GM10266 (cell line): ENCODE data around the gene GINS2.

Source experiments
- DNase-seq: peaks from one replicate; pipeline ENCODE4 v3.0.0; 2012; ENCODE audit errors: extremely low spot score
- CTCF ChIP-seq: IDR thresholded peaks from 2 replicates; pipeline ENCODE4 v1.5.1; 2012; ENCODE audit warnings: mild to moderate bottlenecking, low read depth; ENCODE audit not compliant: control insufficient read depth, insufficient read depth; ENCODE audit errors: missing control alignments

The GINS2 gene

GRCh38 chr16:85731179-85731578 is 42.4 kb upstream of the GINS2 start:
- no peak for DNase-seq
- no peak for TF ChIP-seq CTCF

GRCh38 chr16:85730186-85730465 is 41.4 kb upstream of the GINS2 start:
- no peak for DNase-seq
- TF ChIP-seq CTCF: no peak

GRCh38 chr16:85729452-85730185 is 40.9 kb upstream of the GINS2 start:
- TF ChIP-seq CTCF: no peak
- DNase-seq: no peak

- no peak for DNase-seq
- TF ChIP-seq CTCF: no peak
These were observed 40.1 kb upstream of the GINS2 start for GRCh38 chr16:85728879-85729278.

- DNase-seq: no peak
- TF ChIP-seq CTCF: no peak
These were observed 36.2 kb upstream of the GINS2 start for GRCh38 chr16:85724936-85725335.

DNA sequence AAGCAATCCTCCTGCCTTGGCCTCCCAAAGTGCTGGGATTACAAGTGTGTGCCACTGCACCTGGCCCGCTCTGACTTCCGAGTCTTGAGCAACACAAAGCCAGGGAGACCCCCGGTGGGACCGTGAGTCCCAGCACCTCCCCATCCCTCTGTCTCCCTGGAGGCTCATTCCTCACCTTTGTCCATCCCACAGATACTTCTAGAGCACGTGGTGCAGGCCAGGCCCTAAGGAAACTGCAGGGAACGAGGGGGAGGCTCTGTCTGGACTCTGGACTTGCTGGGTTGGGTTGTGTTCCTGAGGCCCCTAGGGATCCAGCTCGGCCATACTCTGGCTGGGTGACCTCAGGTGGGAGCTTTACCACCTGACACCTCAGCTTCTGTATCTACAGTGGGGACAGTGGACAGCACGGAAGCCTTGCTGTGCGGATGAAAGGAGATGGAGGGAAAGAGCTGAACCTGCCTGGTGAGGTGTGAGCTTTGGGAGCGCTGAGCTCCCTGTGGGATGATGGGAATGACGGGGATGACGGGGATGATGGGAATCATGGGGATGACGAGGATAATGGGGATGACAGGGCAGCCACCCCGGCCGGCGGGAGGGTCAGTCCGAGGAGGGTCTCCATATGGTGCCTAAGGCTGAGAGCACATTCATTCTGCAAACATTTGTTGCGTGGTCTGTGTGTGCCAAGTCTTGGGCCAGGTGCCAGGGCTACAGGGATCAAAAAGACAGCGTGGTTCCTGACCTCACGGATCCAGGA is 35.5 kb upstream of the GINS2 start:
- no peak for TF ChIP-seq CTCF

More for the DNA sequence above, 35.5 kb upstream of the GINS2 start:
- no peak for DNase-seq
